GM21423 (cell line): ENCODE results near the gene TCEAL6.
A peak's percentile ranks its signal among the peaks of the same experiment; 100 is the strongest.
"Not testable (repeated sequence)": the region's sequence is repeated elsewhere in the genome, so short reads cannot be mapped to it uniquely, and the experiment has no call there.

Experiments used
- ATAC-seq: cut with Tn5 transposase; IDR thresholded peaks from one replicate; pipeline ENCODE4 v1.9.1; 2021; ENCODE audit warnings: mild to moderate bottlenecking, moderate library complexity; ENCODE audit not compliant: unreplicated experiment

TCEAL6 gene

DNA sequence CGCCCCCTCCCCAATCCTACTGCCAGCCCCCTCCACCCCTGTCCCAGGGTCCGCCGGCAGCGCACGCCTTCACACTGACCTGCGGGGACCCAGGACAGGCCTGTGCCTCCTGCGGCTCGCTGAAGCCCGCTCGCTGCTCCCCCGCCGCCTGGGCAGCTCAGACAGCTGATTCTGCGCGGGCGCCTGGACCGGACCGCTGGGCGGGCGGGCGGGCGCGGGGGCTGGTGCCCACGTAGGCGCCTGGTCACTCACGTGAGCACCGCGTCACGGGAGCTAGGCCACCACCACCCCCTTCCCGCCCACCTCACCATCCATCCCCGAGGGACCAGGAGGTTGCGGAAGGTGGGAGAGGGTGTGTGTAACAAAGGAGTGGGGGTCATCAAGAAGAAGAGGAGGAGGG is at the start of gene TCEAL6:
Gene TCEAL6 (minus strand): TSS at position 208 of the 400 bp plus-strand sequence.
- ATAC-seq = not testable (repeated sequence)

- ATAC-seq = no peak
Measured at GRCh38 chrX:102185967-102186720, 43.9 kb upstream of the TCEAL6 start.

- peak; percentile 95 for ATAC-seq
Measured at GRCh38 chrX:102155806-102156179, 13.5 kb upstream of the TCEAL6 start, which contains the start of gene BEX5. TSS of gene BEX5 (minus strand) at chrX:102155977. CDS start at chrX:102154265, 1,712 bp downstream.

DNA sequence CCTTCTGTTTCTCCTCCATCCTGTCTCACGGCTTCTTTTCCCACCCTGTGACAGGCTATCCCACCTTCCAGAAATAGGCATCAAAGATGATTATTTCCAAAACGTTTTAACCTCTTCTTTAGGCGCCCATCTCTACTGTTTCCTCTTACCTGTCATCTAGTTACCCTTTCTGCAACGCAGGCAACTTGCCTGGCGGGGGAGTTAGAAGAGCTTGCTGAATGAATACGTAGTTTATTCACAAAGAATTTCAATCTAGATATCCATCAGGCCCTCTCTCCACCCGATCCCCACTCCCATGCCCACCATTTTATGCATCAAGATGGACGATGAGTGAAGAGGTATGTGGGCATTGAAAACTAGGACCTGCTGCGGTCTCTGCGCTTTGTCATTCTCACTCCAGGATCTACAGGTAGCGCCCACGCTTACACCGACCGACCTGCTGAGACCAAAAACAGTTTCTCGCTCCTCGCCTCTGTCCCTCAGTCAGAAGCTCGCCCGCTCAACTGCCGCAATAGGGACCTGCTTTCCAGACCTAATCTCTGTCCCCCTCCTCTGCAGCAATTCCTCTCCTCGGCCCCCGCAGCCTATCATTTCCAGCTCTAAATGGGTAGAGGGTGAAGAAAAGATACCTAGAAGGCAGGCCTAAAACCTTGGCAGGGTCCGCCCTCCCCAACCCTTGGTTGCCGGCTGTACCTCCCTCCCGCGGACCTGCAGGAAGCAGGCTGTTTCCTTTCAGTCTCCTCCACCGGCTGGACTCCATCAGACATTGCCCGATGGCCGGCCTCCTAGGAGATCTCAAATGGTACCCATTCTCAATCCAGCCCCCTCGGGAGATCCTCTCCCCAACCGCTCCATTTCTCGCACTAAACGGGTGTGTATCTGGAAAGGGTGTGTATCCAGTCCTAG is 12.9 kb upstream of the TCEAL6 start:
- ATAC-seq = peak; percentile 27

- ATAC-seq = no peak
Measured at GRCh38 chrX:102154218-102154860, 12.1 kb upstream of the TCEAL6 start.

DNA sequence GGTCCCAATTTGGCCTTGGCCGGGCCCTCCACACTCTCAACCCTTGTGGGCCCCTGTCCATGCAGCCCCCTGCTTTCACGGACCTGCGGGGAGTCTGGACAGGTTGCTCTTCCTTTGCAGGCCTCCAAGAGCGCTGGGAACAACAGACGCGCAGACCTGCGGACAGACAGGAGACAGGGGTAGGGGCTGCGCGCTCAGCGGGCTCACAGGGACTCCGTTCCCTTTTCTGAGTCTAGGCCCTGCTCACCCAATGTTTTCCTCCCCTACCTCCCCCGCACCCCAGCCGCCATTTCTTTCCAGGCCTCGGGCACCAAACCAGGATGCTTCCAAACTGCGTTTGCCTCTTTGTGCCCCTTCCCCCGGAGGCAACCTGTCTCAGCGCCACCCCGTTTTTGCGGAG is 650 bp downstream of the TCEAL6 start:
- ATAC-seq = not testable (repeated sequence)

DNA sequence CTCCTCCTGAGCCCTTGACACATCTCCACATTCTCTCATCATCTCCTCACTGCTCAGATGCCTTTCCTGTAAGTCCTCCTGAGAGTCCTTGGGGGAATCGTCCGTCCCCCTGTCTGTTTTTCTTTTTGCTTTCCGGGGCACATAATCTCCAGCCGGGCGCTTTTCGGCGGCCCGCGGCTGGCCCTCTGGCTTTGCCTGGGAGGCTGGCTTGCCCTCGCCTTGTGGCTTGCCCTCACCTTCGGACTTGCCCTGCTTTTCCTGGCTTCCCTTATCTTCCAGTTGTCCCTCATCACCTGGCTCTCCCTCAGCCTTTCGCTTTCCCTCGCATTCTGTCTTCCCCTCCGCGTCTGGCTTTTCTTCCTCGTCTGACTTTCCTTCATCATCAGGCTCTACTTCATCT is 1.4 kb downstream of the TCEAL6 start:
- not testable (repeated sequence) for ATAC-seq

DNA sequence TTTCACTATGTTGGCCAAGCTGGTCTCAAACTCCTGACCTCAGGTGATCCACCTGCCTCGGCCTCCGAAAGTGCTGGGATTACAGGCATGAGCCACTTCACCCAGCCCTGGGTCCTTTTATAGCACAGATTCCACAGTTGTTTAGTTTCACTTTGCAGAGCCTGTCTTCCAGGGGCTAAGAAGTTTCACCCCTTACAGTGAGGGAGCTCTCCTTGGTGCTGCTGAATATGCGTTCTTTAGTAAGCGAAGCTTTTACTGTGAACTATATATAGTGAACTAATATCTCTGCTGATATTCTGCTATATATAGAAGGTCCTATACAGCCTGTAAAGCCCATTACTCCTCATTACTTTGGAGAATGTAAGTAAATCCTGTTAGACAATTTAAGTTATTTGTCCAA is 4.2 kb downstream of the TCEAL6 start:
- ATAC-seq = no peak

DNA sequence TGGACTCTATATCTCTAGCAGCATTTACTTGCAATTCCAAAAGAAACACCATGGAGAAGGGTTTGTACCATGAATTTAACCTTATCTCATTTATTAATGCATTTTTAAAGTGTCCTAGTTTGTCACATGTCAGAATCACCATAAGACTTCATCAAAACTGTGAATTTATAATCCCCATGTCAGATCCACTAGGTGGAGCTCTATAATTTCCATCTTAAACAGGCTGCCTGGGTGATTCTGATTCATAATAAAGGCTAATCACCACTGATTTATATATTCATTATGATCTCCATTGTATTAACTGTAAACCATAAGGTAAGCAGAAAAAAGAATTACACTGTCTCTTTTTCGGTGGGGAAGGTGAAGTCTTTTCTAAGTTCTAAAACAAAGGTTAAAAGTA is 12.8 kb downstream of the TCEAL6 start:
- no peak for ATAC-seq

- ATAC-seq = no peak
Measured at GRCh38 chrX:102126863-102127262, 15.4 kb downstream of the TCEAL6 start.

- not testable (repeated sequence) for ATAC-seq
Measured at GRCh38 chrX:102126080-102126818, 16.0 kb downstream of the TCEAL6 start.

GRCh38 chrX:102125436-102125835 is 16.8 kb downstream of the TCEAL6 start, which contains the start of gene TCEAL2:
TSS of gene TCEAL2 (plus strand) at chrX:102125679. CDS start at chrX:102126831, 1,152 bp downstream.
- not testable (repeated sequence) for ATAC-seq

GRCh38 chrX:102125014-102125413 is 17.3 kb downstream of the TCEAL6 start:
- not testable (repeated sequence) for ATAC-seq

DNA sequence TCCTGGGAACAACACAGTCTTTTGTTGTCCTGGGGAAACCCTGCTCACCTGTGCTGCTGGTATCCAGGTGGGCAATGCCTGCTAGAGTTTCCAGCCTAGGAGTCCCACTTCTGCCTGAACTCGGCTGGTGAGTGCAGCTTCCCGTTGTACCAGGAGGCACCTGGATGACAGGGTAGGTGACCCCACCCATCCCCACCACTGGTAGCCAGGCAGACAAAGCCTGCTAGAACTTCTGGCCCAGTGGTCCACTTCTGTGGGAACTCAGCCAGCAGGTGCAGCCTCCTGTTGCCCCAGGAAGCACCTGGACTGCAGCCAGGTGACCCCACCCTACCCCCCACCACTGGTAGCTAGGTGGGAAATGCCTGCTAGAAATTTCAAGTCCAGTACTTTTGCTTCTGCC is 26.5 kb downstream of the TCEAL6 start:
- ATAC-seq = no peak

GRCh38 chrX:102113367-102113766 is 28.9 kb downstream of the TCEAL6 start:
- ATAC-seq = no peak
